Heart right ventricle (tissue), 16 donors: ENCODE measurements around the gene IL23R. TPM values are rescaled to one million over a fixed set of nuclear protein-coding genes. Genes with fewer than 3 reads are reported as not detected.

Experiments used
- ATAC-seq, 8 donors: fragments of 200-7000 bp; cut with Tn5 transposase; one replicate each; pipeline ENCODE4 v1.9.1; 2020; ENCODE audit warnings: mild to moderate bottlenecking in 8 of 8, moderate library complexity in 8 of 8, moderate number of reproducible peaks in 1 of 8
- DNase-seq, 2 donors: peaks; one replicate each; pipeline ENCODE4 v3.0.0-alpha.2; 2020
- H3K27ac ChIP-seq, 10 donors: fragments of 200-600 bp; sonication (generic) in 2 of 10; one replicate each; pipeline versions ENCODE4 v1.5.0 to v1.8.0; 2020 to 2022; ENCODE audit warnings: mild to moderate bottlenecking in 3 of 10
- H3K27me3 ChIP-seq, 7 donors: fragments of 200-600 bp; one replicate each; pipeline ENCODE4 v1.8.0; 2021 to 2022; ENCODE audit warnings: mild to moderate bottlenecking in 2 of 7
- H3K36me3 ChIP-seq, 9 donors: fragments of 200-600 bp; sonication (generic) in 1 of 9; one replicate each; pipeline versions ENCODE4 v1.5.0 to v1.8.0; 2020 to 2022; ENCODE audit warnings: mild to moderate bottlenecking in 2 of 9
- H3K4me1 ChIP-seq, 9 donors: fragments of 200-600 bp; sonication (generic) in 1 of 9; one replicate each; pipeline versions ENCODE4 v1.5.0 to v1.8.0; 2020 to 2022; ENCODE audit warnings: mild to moderate bottlenecking in 4 of 9
- H3K4me3 ChIP-seq, 10 donors: fragments of 200-600 bp; sonication (generic) in 2 of 10; one replicate each; pipeline versions ENCODE4 v1.5.0 to v1.8.0; 2020 to 2022; ENCODE audit warnings: mild to moderate bottlenecking in 7 of 10, moderate library complexity in 2 of 10
- H3K9me3 ChIP-seq, 11 donors: fragments of 200-600 bp in 10 of 11; sonication (generic) in 2 of 11; one replicate each; pipeline versions ENCODE4 v1.5.0 to v1.8.0; 2013 to 2022; ENCODE audit warnings: mild to moderate bottlenecking in 2 of 11, control low read depth in 1 of 11, moderate library complexity in 1 of 11
- CTCF ChIP-seq, 9 donors: fragments of 200-600 bp; sonication (generic) in 2 of 9; IDR thresholded peaks; one replicate each; pipeline versions ENCODE4 v1.5.0 to v1.8.0; 2021 to 2022; ENCODE audit warnings: antibody characterized with exemption in 9 of 9, mild to moderate bottlenecking in 5 of 9, moderate library complexity in 1 of 9
- WGBS, 2 donors: extraction: QIAGEN DNeasy Blood & Tissue Kit; methylation state at CpG; one replicate each; pipeline ENCODE4 v1.1.7; 2013; ENCODE audit warnings: inconsistent platforms in 1 of 2; 5-methylcytosine and 5-hydroxymethylcytosine counted together
- intact Hi-C, 10 donors: fragments of 100-400 bp; cut with DNase I; formaldehyde crosslinking; loops; one replicate each; pipeline versions ENCODE4 v1.11.1 to v1.14.2; 2022
- polyA plus RNA-seq, 2 donors: library from polyadenylated mRNA; stranded (reverse); fragments of 200-250 nt; gene quantifications; one replicate each; pipeline ENCODE4 v1.2.3, GENCODE V29; 2013
- total RNA-seq, 10 donors: library from RNA; stranded (reverse); fragmentation: NEBNext Ultra II Directional in 3 of 10; extraction: Animal tissue kit (Norgen Biotek cat#: 25700) in 3 of 10; gene quantifications; one replicate each; pipeline versions ENCODE4 v1.2.1 to v1.2.4, GENCODE V29; 2021 to 2023
- donor health status: Arrhythmogenic right ventricular cardiomyopathy.
- donor health status: ischemic (EF 13 %, LVEDD 7.1; RV severe dilation, severe dysfunction).
- donor health status: healthy with polysubstance abuse.
- donor health status: DM: no; HTN: yes; CAD: no.
- donor health status: DM: no; HTN: no; CAD: no.
- donor health status: ischemic (EF 25% LVEDD 6.9; RV normal size, moderate dysfunction).
- donor health status: ischemic (EF 25% LVEDD 5.7; RV mildly dilated, moderate dysfunction).
- donor health status: healthy.
- donor health status: DM: yes; HTN: yes; CAD: no.
- donor health status: Ischemic cardiomyopathy.
- donor health status: ischemic (EF 35%, LVEDD 5.7; RV mildly dilated, moderate dysfunction).
- donor health status: nonischemic (EF 11% LVEDD 7.7; RV severe dilation, severe dysfunction).
- donor health status: DM: yes; HTN: yes; CAD: no.
- donor health status: PGD.
- donor health status: ischemic (EF 29% LVEDD 5.4; RV normal size, mild dysfunction).
- donor health status: nonischemic (EF 23%, LVEDD 6.1; RV moderate dilation, normal function).

IL23R gene
- total and polyA plus RNA-seq, 12 donors, result not detected

GRCh38 chr1:67224856-67225255 lies 58.6 kb downstream of the IL23R start:
- 66 to 75% methylated on average over 2 of the region's 2 CpGs for WGBS, 2 donors
- intact Hi-C loops, result no loop called here
- peaks cover 0 to 7% (median 5%) of the 10 kb centered on the region in 7 donors for H3K27me3 ChIP-seq
- H3K27ac ChIP-seq, result no peak overlapping the region
- no peaks in the 10 kb centered on the region for H3K9me3 ChIP-seq
- no peaks in the 10 kb centered on the region for H3K36me3 ChIP-seq
- no peak for TF ChIP-seq CTCF (IDR thresholded peaks at IDR 0.05)
- DNase-seq (no peak), ATAC-seq (no peak)
- H3K4me1 ChIP-seq, result no peaks in the 10 kb centered on the region
- no peak overlapping the region for H3K4me3 ChIP-seq

DNA sequence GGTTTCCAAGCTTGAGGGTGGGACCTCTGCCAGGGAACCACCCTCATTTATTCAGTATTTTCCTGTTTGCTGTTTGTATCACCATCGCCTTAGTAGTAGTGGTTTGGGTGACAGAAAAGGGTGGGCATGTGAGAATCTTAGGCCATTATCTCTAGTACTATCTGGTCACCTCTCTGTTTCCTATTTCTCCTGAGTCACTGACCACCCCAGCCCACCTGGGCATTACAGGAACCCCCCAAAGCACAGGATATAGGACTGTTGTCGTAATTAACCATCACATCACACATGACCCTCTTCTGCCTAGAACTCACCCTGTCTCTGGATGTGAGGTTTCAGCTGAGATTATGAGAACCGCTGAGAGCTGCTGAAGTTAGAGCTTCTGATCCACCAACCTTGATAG lies 60.4 kb downstream of the IL23R start:
- H3K4me3 ChIP-seq, result no peak overlapping the region
- intact Hi-C loops, result no loop called here
- no peaks in the 10 kb centered on the region for H3K9me3 ChIP-seq
- H3K27me3 ChIP-seq, result peaks cover 0 to 6% (median 3%) of the 10 kb centered on the region in 7 donors
- TF ChIP-seq CTCF (IDR thresholded peaks at IDR 0.05), result no peak
- H3K4me1 ChIP-seq, result no peaks in the 10 kb centered on the region
- 86 to 95% methylated on average over 3 of the region's 3 CpGs for WGBS, 2 donors
- ATAC-seq (no peak), DNase-seq (no peak)
- H3K36me3 ChIP-seq, result no peaks in the 10 kb centered on the region
- H3K27ac ChIP-seq, result no peak overlapping the region

DNA sequence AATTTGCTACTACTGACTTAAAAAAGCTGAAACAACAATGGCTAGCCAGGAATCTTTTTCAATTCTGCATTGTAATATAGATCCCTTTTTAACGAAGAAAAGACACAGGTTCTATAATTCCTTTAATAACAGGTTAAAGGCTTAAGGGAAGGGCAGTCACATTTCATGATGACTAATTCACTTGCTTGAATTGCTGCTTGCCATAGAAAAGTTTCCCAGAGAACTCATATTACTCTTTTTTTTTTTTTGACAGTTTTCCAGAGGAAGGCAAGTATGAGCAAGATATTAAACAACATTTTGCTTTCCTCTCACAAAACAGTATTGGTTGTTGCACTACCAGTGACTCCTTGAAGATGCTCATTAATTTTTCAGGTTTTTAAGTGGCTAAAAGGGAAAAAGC lies 60.9 kb downstream of the IL23R start:
- Histone ChIP-seq H3K9me3 (no peaks in the 10 kb centered on the region), H3K36me3 (no peaks in the 10 kb centered on the region), H3K27ac (no peak overlapping the region), H3K4me3 (no peak overlapping the region), H3K4me1 (no peaks in the 10 kb centered on the region), H3K27me3 (peaks cover 0 to 6% (median 2%) of the 10 kb centered on the region in 7 donors)
- DNase-seq (no peak), ATAC-seq (no peak)
- intact Hi-C loops, result no loop called here
- no peak for TF ChIP-seq CTCF (IDR thresholded peaks at IDR 0.05)
- WGBS, 2 donors, result 89 to 95% methylated on average over 1 of the region's 1 CpG

DNA sequence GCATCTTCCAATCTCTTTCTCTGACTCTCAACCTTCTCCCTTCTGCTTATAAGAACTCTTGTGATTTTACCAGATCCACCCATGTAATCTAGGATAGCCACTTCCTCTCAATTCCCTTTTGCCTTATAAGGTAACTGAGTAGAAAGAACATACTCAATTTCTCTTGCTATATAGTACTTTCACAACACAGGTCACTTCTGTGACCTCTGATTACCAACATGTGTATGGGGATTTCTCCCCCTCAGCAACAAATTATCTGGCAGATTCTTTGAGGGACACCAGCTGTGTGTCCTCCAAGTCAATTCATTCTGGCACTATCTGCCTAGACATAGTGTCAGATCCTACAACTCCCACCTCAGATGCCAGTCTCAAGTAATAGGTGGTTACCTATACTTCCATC lies 62.5 kb downstream of the IL23R start:
- no peak for TF ChIP-seq CTCF (IDR thresholded peaks at IDR 0.05)
- intact Hi-C loops, result no loop called here

More for the DNA sequence above, 62.5 kb downstream of the IL23R start:
- no peak overlapping the region for H3K4me3 ChIP-seq
- H3K27ac ChIP-seq, result no peak overlapping the region
- DNase-seq (no peak), ATAC-seq (no peak)
- no peaks in the 10 kb centered on the region for H3K36me3 ChIP-seq
- H3K4me1 ChIP-seq, result no peaks in the 10 kb centered on the region
- H3K27me3 ChIP-seq, result peaks cover 0 to 6% (median 0%) of the 10 kb centered on the region in 7 donors
- no peaks in the 10 kb centered on the region for H3K9me3 ChIP-seq
